ENCODE results near the gene MRAS.

GRCh38 chr3:138334608-138335007, 13.8 kb upstream of the MRAS start:
- no peak for TF ChIP-seq CTCF (IDR thresholded peaks at IDR 0.05)
- no peak for TF ChIP-seq EP300 (IDR thresholded peaks at IDR 0.05)

All from esophagus muscularis mucosa (tissue), 3 donors.